Activated CD4-positive, alpha-beta T cell treated with anti-CD3 and anti-CD28 coated beads for 36 hours (primary cell): Measurements from ENCODE around the gene TEX22. TPM values are rescaled to one million over a fixed set of nuclear protein-coding genes. Genes with fewer than 3 reads are reported as not detected.

Experiments
- ATAC-seq: fragments of 200-7000 bp; cut with Tn5 transposase; one replicate; pipeline ENCODE4 v1.10.0; 2021; ENCODE audit warnings: mild to moderate bottlenecking, moderate library complexity
- CTCF ChIA-PET: fragments of 350-600 bp; sonication (Branson Sonifier 250); formaldehyde crosslinking; loops from one replicate; lab custom pipeline; 2021; ENCODE audit warnings: antibody characterized with exemption; lab: Charles Lee
- POLR2A ChIA-PET: fragments of 350-600 bp; sonication (Branson Sonifier 250); formaldehyde crosslinking; loops from one replicate; lab custom pipeline; 2021; ENCODE audit warnings: antibody characterized with exemption, inconsistent platforms; lab: Charles Lee
- DNase-seq: peaks from one replicate; pipeline ENCODE4 v3.0.0-alpha.2; 2020
- H3K27ac Mint-ChIP-seq: one replicate; pipeline ENCODE4 v1.8.0; 2021; ENCODE audit warnings: mixed read lengths
- H3K27me3 Mint-ChIP-seq: one replicate; pipeline ENCODE4 v1.8.0; 2021; ENCODE audit warnings: mixed read lengths
- H3K36me3 Mint-ChIP-seq: one replicate; pipeline ENCODE4 v1.8.0; 2021; ENCODE audit warnings: low read depth, mixed read lengths
- H3K4me1 Mint-ChIP-seq: one replicate; pipeline ENCODE4 v1.8.0; 2021; ENCODE audit warnings: mixed read lengths
- H3K4me3 Mint-ChIP-seq: one replicate; pipeline ENCODE4 v1.8.0; 2021; ENCODE audit warnings: mild to moderate bottlenecking, moderate library complexity, mixed read lengths
- H3K9me3 Mint-ChIP-seq: one replicate; pipeline ENCODE4 v1.8.0; 2021; ENCODE audit warnings: low read depth, mixed read lengths
- intact Hi-C, 2 experiments: fragments of 100-400 bp; cut with DNase I in 1 of 2; cut with micrococcal nuclease in 1 of 2; formaldehyde crosslinking; loops; one replicate each; pipeline versions ENCODE4 v1.14.2 to v1.15.1; 2022 to 2024; cut with DNase I, micrococcal nuclease
- total RNA-seq, 2 experiments: library from RNA; stranded (reverse); gene quantifications; one replicate each; pipeline ENCODE4 v1.2.3, GENCODE V29; 2021

The TEX22 gene
- total RNA-seq, 2 experiments from 2014 or later: 1.4 to 2.4 TPM

GRCh38 chr14:105417690-105418121 lies 19.4 kb downstream of the TEX22 start:
- no peak for DNase-seq
- ATAC-seq: no peak
- CTCF ChIA-PET: interaction anchor here (0.6 to 1.9 kb wide), 4 partner anchors 14 to 72 kb away, joined by 3 to 10 read pairs (median 4); no protein-coding TSS in a partner anchor
- H3K4me1 Mint-ChIP-seq: peaks cover 21% of the 10 kb centered on the region
- intact Hi-C loops: loop anchor here (2.0 to 5.0 kb wide), 4 partner anchors 45 to 325 kb away; partner anchors contain the start of gene BRF1 (in 1 of the 2)
- no peaks in the 10 kb centered on the region for H3K9me3 Mint-ChIP-seq
- H3K27me3 Mint-ChIP-seq: peaks cover 11% of the 10 kb centered on the region
- no peak overlapping the region for H3K27ac Mint-ChIP-seq
- POLR2A ChIA-PET: no interaction called here
- H3K4me3 Mint-ChIP-seq: peak overlapping the region; percentile 67
- peaks cover 19% of the 10 kb centered on the region for H3K36me3 Mint-ChIP-seq

- intact Hi-C loops: loop anchor here (1.0 to 5.0 kb wide), 6 partner anchors 20 to 326 kb away; partner anchors contain the start of genes BRF1 (in 1 of the 2), TEDC1 (in 1 of the 2) and TEX22 (in 1 of the 2)
- Mint-ChIP-seq H3K9me3 (no peaks in the 10 kb centered on the region), H3K36me3 (peaks cover 21% of the 10 kb centered on the region), H3K4me1 (peaks cover 23% of the 10 kb centered on the region), H3K27ac (no peak overlapping the region), H3K4me3 (peak overlapping the region; percentile 67), H3K27me3 (peaks cover 4% of the 10 kb centered on the region)
- ATAC-seq: no peak
- DNase-seq: no peak
- CTCF ChIA-PET: interaction anchor here (0.6 to 1.9 kb wide), 3 partner anchors 47 to 71 kb away, joined by 3 to 10 read pairs (median 3); no protein-coding TSS in a partner anchor
- POLR2A ChIA-PET: no interaction called here
These were observed 20.2 kb downstream of the TEX22 start for GRCh38 chr14:105418269-105419194.

GRCh38 chr14:105419195-105420091 lies 21.1 kb downstream of the TEX22 start, which contains the start of gene MTA1:
Gene MTA1, plus strand, starts transcription at chr14:105419827. Its CDS starts 209 bp downstream, at chr14:105420036.
- ATAC-seq (peak; percentile 67), DNase-seq (peak; percentile 72)
- peak within 1 kb of the TSS; percentile 81 for H3K4me3 Mint-ChIP-seq
- POLR2A ChIA-PET: no interaction called here
- H3K36me3 Mint-ChIP-seq: peaks cover 21% of the 10 kb centered on the region
- no peaks in the 10 kb centered on the region for H3K27me3 Mint-ChIP-seq
- H3K9me3 Mint-ChIP-seq: no peaks in the 10 kb centered on the region
- peak within 1 kb of the TSS; percentile 13 for H3K27ac Mint-ChIP-seq
- CTCF ChIA-PET: interaction anchor here (1.9 kb wide), 1 partner anchor 71 kb away, joined by 10 read pairs; no protein-coding TSS in a partner anchor
- intact Hi-C loops: loop anchor here (1.0 to 5.0 kb wide), 7 partner anchors 21 to 327 kb away; partner anchors contain the start of genes BRF1 (in 1 of the 2), CRIP2 (in 1 of the 2), TEDC1 (in 1 of the 2) and TEX22 (in 1 of the 2)
- H3K4me1 Mint-ChIP-seq: peaks cover 23% of the 10 kb centered on the region

GRCh38 chr14:105420101-105420973 lies 22.0 kb downstream of the TEX22 start:
- no peaks in the 10 kb centered on the region for H3K27me3 Mint-ChIP-seq
- peaks cover 26% of the 10 kb centered on the region for H3K36me3 Mint-ChIP-seq
- CTCF ChIA-PET: interaction anchor here (0.7 kb wide), 1 partner anchor 61 kb away, joined by 3 read pairs; no protein-coding TSS in a partner anchor
- no peak for DNase-seq
- no peak for ATAC-seq
- H3K4me1 Mint-ChIP-seq: peaks cover 21% of the 10 kb centered on the region
- H3K27ac Mint-ChIP-seq: peak overlapping the region; percentile 88
- no peaks in the 10 kb centered on the region for H3K9me3 Mint-ChIP-seq
- H3K4me3 Mint-ChIP-seq: peak overlapping the region; percentile 81
- intact Hi-C loops: loop anchor here in 1 of 2 experiments (5.0 kb wide), 1 partner anchor 52 kb away; the partner anchor contains the start of gene CRIP2
- POLR2A ChIA-PET: no interaction called here

- ATAC-seq: no peak
- Mint-ChIP-seq H3K27me3 (no peaks in the 10 kb centered on the region), H3K27ac (peak overlapping the region; percentile 88), H3K36me3 (peaks cover 30% of the 10 kb centered on the region), H3K4me1 (peaks cover 21% of the 10 kb centered on the region), H3K9me3 (no peaks in the 10 kb centered on the region), H3K4me3 (peak overlapping the region; percentile 81)
- ChIA-PET POLR2A (no interaction called here), CTCF (interaction anchor here (0.7 to 0.8 kb wide), 2 partner anchors 60 to 69 kb away, joined by 3 read pairs; no protein-coding TSS in a partner anchor)
- no peak for DNase-seq
- intact Hi-C loops: loop anchor here in 1 of 2 experiments (5.0 kb wide), 1 partner anchor 51 kb away; the partner anchor contains the start of gene CRIP2
These were observed 22.8 kb downstream of the TEX22 start for GRCh38 chr14:105420974-105421674.

- POLR2A ChIA-PET: no interaction called here
- CTCF ChIA-PET: interaction anchor here (0.8 kb wide), 1 partner anchor 68 kb away, joined by 3 read pairs; no protein-coding TSS in a partner anchor
- DNase-seq (no peak), ATAC-seq (no peak)
- peaks cover 37% of the 10 kb centered on the region for H3K36me3 Mint-ChIP-seq
- no peaks in the 10 kb centered on the region for H3K9me3 Mint-ChIP-seq
- peak overlapping the region; percentile 75 for H3K27ac Mint-ChIP-seq
- no peaks in the 10 kb centered on the region for H3K27me3 Mint-ChIP-seq
- intact Hi-C loops: loop anchor here in 1 of 2 experiments (5.0 kb wide), 1 partner anchor 50 kb away; the partner anchor contains the start of gene CRIP2
- peaks cover 25% of the 10 kb centered on the region for H3K4me1 Mint-ChIP-seq
- H3K4me3 Mint-ChIP-seq: peak overlapping the region; percentile 81
These were observed 23.6 kb downstream of the TEX22 start for GRCh38 chr14:105421723-105422615.

GRCh38 chr14:105422695-105423487 lies 24.6 kb downstream of the TEX22 start:
- Mint-ChIP-seq H3K27me3 (no peaks in the 10 kb centered on the region), H3K9me3 (no peaks in the 10 kb centered on the region), H3K4me3 (peak overlapping the region; percentile 81), H3K27ac (peak overlapping the region; percentile 51), H3K4me1 (peaks cover 30% of the 10 kb centered on the region), H3K36me3 (peaks cover 41% of the 10 kb centered on the region)
- intact Hi-C loops: loop anchor here in 1 of 2 experiments (5.0 kb wide), 1 partner anchor 49 kb away; the partner anchor contains the start of gene CRIP2
- ATAC-seq (no peak), DNase-seq (no peak)
- CTCF ChIA-PET: no interaction called here
- POLR2A ChIA-PET: no interaction called here

- H3K4me3 Mint-ChIP-seq: no peak overlapping the region
- CTCF ChIA-PET: no interaction called here
These were observed 25.3 kb downstream of the TEX22 start for GRCh38 chr14:105423488-105424195.

More at GRCh38 chr14:105423488-105424195, 25.3 kb downstream of the TEX22 start:
- H3K9me3 Mint-ChIP-seq: no peaks in the 10 kb centered on the region
- H3K36me3 Mint-ChIP-seq: peaks cover 41% of the 10 kb centered on the region
- H3K27ac Mint-ChIP-seq: peak overlapping the region; percentile 9
- POLR2A ChIA-PET: no interaction called here
- H3K27me3 Mint-ChIP-seq: no peaks in the 10 kb centered on the region
- DNase-seq (no peak), ATAC-seq (no peak)
- intact Hi-C loops: loop anchor here in 1 of 2 experiments (5.0 kb wide), 1 partner anchor 49 kb away; the partner anchor contains the start of gene CRIP2
- peaks cover 30% of the 10 kb centered on the region for H3K4me1 Mint-ChIP-seq
